ENCODE measurements around the gene BRK1.
"Not testable (repeated sequence)": the region's sequence is repeated elsewhere in the genome, so short reads cannot be mapped to it uniquely, and the experiment has no call there.

The BRK1 gene

GRCh38 chr3:10145685-10146084 lies 30.2 kb downstream of the BRK1 start:
- no peak for DNase-seq (ENCODE audit: low read depth)

- DNase-seq (ENCODE audit: low read depth), result no peak
Observed at GRCh38 chr3:10149226-10149625, 33.8 kb downstream of the BRK1 start.

GRCh38 chr3:10150987-10151386 lies 35.5 kb downstream of the BRK1 start:
- no peak for DNase-seq (ENCODE audit: low read depth)

GRCh38 chr3:10154335-10155122 lies 39.1 kb downstream of the BRK1 start:
- DNase-seq (ENCODE audit: low read depth), result no peak

GRCh38 chr3:10155123-10155472 lies 39.6 kb downstream of the BRK1 start:
- DNase-seq (ENCODE audit: low read depth), result no peak

- DNase-seq (ENCODE audit: low read depth), result no peak
Observed at GRCh38 chr3:10155658-10156057, 40.2 kb downstream of the BRK1 start.

GRCh38 chr3:10157031-10157430 lies 41.6 kb downstream of the BRK1 start:
- DNase-seq (ENCODE audit: low read depth), result no peak

- DNase-seq (ENCODE audit: low read depth), result not testable (repeated sequence)
Observed at GRCh38 chr3:10158555-10158954, 43.1 kb downstream of the BRK1 start.

- no peak for DNase-seq (ENCODE audit: low read depth)
Observed at GRCh38 chr3:10160346-10160745, 44.9 kb downstream of the BRK1 start.

GRCh38 chr3:10160925-10161324 lies 45.5 kb downstream of the BRK1 start:
- no peak for DNase-seq (ENCODE audit: low read depth)

GRCh38 chr3:10162185-10162584 lies 46.7 kb downstream of the BRK1 start:
- no peak for DNase-seq (ENCODE audit: low read depth)

- not testable (repeated sequence) for DNase-seq (ENCODE audit: low read depth)
Observed at GRCh38 chr3:10164201-10164545, 48.7 kb downstream of the BRK1 start.

GRCh38 chr3:10164546-10165393 lies 49.3 kb downstream of the BRK1 start, which contains the start of gene IRAK2:
TSS of gene IRAK2 (plus strand) at chr3:10164919. CDS start at chr3:10164955, 36 bp downstream.
- peak; percentile 40 for DNase-seq (ENCODE audit: low read depth)

- no peak for DNase-seq (ENCODE audit: low read depth)
Observed at GRCh38 chr3:10166213-10166604, 50.7 kb downstream of the BRK1 start.

GRCh38 chr3:10169000-10169496 lies 53.6 kb downstream of the BRK1 start:
- DNase-seq (ENCODE audit: low read depth), result no peak

- DNase-seq (ENCODE audit: low read depth), result no peak
Observed at GRCh38 chr3:10170915-10171478, 55.5 kb downstream of the BRK1 start.

- no peak for DNase-seq (ENCODE audit: low read depth)
Observed at GRCh38 chr3:10173095-10173925, 57.8 kb downstream of the BRK1 start.

GRCh38 chr3:10173926-10174435 lies 58.5 kb downstream of the BRK1 start:
- no peak for DNase-seq (ENCODE audit: low read depth)

GRCh38 chr3:10175334-10175733 lies 59.9 kb downstream of the BRK1 start:
- not testable (repeated sequence) for DNase-seq (ENCODE audit: low read depth)

- DNase-seq (ENCODE audit: low read depth), result not testable (repeated sequence)
Observed at GRCh38 chr3:10176150-10176549, 60.7 kb downstream of the BRK1 start.

Measured in stimulated activated CD8-positive, alpha-beta memory T cell treated with anti-CD3 and anti-CD28 coated beads, Interleukin-15, amount 100 ng/mL, for 24 hours (primary cell).